MCF 10A (cell line): ENCODE measurements around the gene KREMEN2. TPM values are rescaled to one million over a fixed set of nuclear protein-coding genes. Genes with fewer than 3 reads are reported as not detected.

ENCODE experiments used
- BruUV-seq: library from RNA; stranded (reverse); fragments of 400-500 nt; replicated peaks from 2 replicates; lab custom pipeline; 2021; lab: Mats Ljungman, UMichigan
- CTCF ChIA-PET: fragments of 300-600 bp; sonication (Branson Sonifier 250); formaldehyde crosslinking; extraction: SDS; loops from one replicate; lab custom pipeline; 2021; ENCODE audit warnings: antibody characterized with exemption, inconsistent platforms; lab: Yijun Ruan, JAX
- POLR2A ChIA-PET: fragments of 300-600, 350-650 bp; sonication (Branson Sonifier 250); formaldehyde crosslinking; extraction: SDS; loops from one replicate; lab custom pipeline; 2020; ENCODE audit warnings: antibody characterized with exemption, inconsistent platforms; lab: Yijun Ruan, JAX
- DNase-seq: peaks from one replicate; pipeline ENCODE4 v3.0.0-alpha.2; 2018; ENCODE audit not compliant: unreplicated experiment
- H3K27ac Mint-ChIP-seq: one replicate; pipeline ENCODE4 v1.8.0; 2022; ENCODE audit warnings: mild to moderate bottlenecking, low read depth, mixed read lengths; ENCODE audit not compliant: unreplicated experiment
- H3K27me3 Mint-ChIP-seq: one replicate; pipeline ENCODE4 v1.8.0; 2022; ENCODE audit warnings: mixed read lengths; ENCODE audit not compliant: insufficient read depth, unreplicated experiment
- H3K36me3 Mint-ChIP-seq: one replicate; pipeline ENCODE4 v1.8.0; 2022; ENCODE audit warnings: mild to moderate bottlenecking, moderate library complexity, mixed read lengths; ENCODE audit not compliant: insufficient read depth, unreplicated experiment
- H3K4me1 Mint-ChIP-seq: one replicate; pipeline ENCODE4 v1.8.0; 2022; ENCODE audit warnings: mixed read lengths; ENCODE audit not compliant: insufficient read depth, unreplicated experiment
- H3K4me3 Mint-ChIP-seq: one replicate; pipeline ENCODE4 v1.8.0; 2022; ENCODE audit warnings: mild to moderate bottlenecking, moderate library complexity, mixed read lengths; ENCODE audit not compliant: unreplicated experiment
- H3K9me3 Mint-ChIP-seq: one replicate; pipeline ENCODE4 v1.8.0; 2022; ENCODE audit warnings: mixed read lengths; ENCODE audit not compliant: unreplicated experiment
- CTCF ChIP-seq: fragments of 200-600 bp; IDR thresholded peaks from one replicate; pipeline ENCODE4 v1.8.0; 2022; ENCODE audit warnings: antibody characterized with exemption, mild to moderate bottlenecking; ENCODE audit not compliant: unreplicated experiment
- intact Hi-C: fragments of 100-400 bp; cut with micrococcal nuclease; formaldehyde crosslinking; loops from 2 replicates; pipeline ENCODE4 v1.14.1; 2022
- total RNA-seq: library from RNA; stranded (reverse); gene quantifications from 2 replicates; pipeline ENCODE4 v1.2.3, GENCODE V29; 2022

Gene KREMEN2
- total RNA-seq, 1 experiment from 2014 or later = 0.42 TPM

DNA sequence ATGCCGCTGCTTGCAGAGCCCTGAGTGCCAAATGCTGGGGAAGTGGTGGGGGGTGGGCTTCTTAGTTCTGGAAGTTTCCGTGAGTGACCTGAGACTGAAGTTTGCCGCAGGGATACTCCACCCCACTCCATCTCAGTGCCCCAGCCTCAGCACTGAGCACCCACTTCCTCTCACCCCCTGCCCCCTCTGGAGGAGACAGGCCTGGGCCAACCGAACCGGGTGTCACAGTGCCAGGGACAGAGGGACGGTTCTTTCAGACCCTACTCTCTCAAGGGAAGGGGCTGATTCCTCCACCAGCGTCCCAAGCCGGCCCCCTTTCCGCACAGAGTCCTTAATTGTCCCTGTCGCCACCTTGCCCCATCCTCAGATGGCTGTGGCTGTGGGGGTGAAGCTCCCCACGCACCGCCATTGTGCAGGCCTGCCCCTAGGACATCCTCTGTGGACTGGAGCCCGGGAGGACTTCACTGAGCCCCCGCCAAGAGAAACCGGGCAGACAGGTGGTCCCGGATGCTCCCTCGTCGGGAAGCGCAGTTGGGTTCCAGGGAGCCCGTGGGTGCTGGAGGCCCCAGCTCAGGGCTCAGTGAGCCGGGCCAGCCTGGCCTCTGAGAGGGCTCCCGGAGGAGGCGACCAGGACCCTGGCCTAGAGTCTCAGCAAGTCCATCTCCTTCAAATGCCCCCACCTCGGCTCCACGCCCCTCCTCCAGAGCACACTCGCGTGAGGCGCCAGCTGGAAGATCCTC is 1.6 kb upstream of the KREMEN2 start:
- Mint-ChIP-seq H3K4me3 (no peak overlapping the region), H3K9me3 (no peaks in the 10 kb centered on the region), H3K27me3 (peaks cover 3% of the 10 kb centered on the region), H3K4me1 (peaks cover 5% of the 10 kb centered on the region), H3K27ac (no peak overlapping the region), H3K36me3 (no peaks in the 10 kb centered on the region)
- DNase-seq = no peak
- TF ChIP-seq CTCF = no peak
- ChIA-PET POLR2A (no interaction called here), CTCF (interaction anchor here (0.5 to 2.2 kb wide), 13 partner anchors 11 to 194 kb away, joined by 3 to 27 read pairs (median 3); no protein-coding TSS in a partner anchor)
- intact Hi-C loops = no loop called here
- BruUV-seq = no TSS peak

DNA sequence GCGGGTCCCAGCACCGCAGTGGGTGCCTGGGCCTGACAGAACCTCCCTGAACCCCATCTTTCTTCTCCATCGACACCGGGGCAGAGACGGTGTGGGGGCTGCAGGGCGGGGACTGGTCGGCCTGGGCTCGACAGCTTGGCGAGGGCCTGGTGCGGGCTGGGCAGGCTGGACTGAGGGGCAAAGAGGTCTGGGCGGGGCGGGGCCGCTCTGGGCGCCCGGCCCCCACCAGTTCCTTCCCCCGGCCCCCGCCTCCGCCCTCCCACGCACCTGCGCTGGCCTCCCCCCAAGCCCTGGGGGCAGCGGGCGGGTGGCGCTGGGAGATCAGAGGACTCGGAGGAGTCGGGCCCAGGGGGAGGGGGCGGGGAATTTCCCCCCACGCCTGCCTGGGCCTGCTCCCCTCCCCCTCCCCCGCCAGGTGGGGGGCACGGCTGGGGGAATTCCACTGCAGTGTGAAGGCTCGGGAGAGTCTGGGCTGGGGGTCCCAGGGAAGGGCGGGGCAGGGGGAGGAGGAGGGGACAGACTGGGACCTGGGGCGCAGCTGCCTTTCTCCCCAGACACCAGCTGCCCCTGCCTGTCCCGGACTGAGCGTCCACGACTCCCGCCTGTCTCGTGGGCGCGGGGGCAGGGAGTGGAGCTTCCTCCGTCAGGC is 877 bp upstream of the KREMEN2 start:
- TF ChIP-seq CTCF = no peak
- intact Hi-C loops = no loop called here
- Mint-ChIP-seq H3K4me1 (peaks cover 5% of the 10 kb centered on the region), H3K9me3 (no peaks in the 10 kb centered on the region), H3K27ac (no peak overlapping the region), H3K36me3 (no peaks in the 10 kb centered on the region), H3K27me3 (no peaks in the 10 kb centered on the region), H3K4me3 (peak overlapping the region; percentile 77)
- no TSS peak for BruUV-seq
- CTCF ChIA-PET = interaction anchor here (0.6 to 2.2 kb wide), 9 partner anchors 12 to 1406 kb away, joined by 3 to 27 read pairs (median 4); no protein-coding TSS in a partner anchor
- DNase-seq = no peak
- POLR2A ChIA-PET = interaction anchor here (0.8 to 0.9 kb wide), 2 partner anchors 20 to 51 kb away, joined by 3 read pairs; partner anchors contain the start of gene FLYWCH1

DNA sequence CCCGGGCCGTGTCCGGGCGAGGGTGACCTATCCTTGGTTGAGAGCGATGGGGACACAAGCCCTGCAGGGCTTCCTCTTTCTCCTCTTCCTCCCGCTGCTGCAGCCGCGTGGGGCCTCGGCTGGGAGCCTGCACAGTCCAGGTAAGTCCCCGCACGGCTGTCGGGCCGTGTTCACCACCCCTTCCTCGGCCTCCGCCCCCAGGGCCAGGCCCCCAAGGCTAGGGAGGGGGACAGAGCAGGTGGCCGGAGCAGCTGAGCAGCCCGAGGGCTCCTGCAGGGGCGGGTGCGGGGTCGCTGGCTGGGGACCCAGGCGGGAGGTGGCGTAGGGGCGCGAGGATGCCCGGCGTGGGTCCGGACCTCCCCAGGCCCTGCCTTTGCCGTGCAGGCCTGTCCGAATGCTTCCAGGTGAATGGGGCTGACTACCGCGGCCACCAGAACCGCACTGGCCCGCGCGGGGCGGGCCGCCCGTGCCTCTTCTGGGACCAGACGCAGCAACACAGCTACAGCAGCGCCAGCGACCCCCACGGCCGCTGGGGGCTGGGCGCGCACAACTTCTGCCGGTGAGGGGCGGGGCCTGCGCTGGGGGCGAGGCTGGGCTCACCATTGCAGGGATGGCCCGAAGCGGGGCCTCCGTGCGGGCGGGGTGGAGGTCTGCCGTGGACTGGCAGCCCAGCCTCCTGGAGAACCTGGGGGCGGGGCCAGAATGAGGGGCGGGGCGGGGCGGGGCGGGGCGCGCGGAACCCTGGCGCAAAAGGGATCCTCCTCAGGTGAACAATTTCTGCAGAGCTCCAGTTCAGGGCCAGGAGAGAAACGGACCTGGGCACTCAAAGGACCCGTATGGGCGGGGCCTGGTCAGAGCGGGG is 631 bp downstream of the KREMEN2 start:
- H3K27me3 Mint-ChIP-seq = no peaks in the 10 kb centered on the region
- peak; percentile 69 for DNase-seq
- intact Hi-C loops = no loop called here
- ChIA-PET POLR2A (interaction anchor here (1.0 to 1.6 kb wide), 3 partner anchors 15 to 282 kb away, joined by 3 to 5 read pairs (median 3); partner anchors contain the start of genes KCTD5 and PKMYT1), CTCF (interaction anchor here (0.6 kb wide), 2 partner anchors 256 to 964 kb away, joined by 3 to 4 read pairs; no protein-coding TSS in a partner anchor)
- no TSS peak for BruUV-seq
- peak overlapping the region; percentile 77 for H3K4me3 Mint-ChIP-seq
- no peak overlapping the region for H3K27ac Mint-ChIP-seq
- no peaks in the 10 kb centered on the region for H3K4me1 Mint-ChIP-seq
- no peaks in the 10 kb centered on the region for H3K9me3 Mint-ChIP-seq
- no peaks in the 10 kb centered on the region for H3K36me3 Mint-ChIP-seq
- no peak for TF ChIP-seq CTCF
